WTC11 (cell line): Measurements from ENCODE around the gene FAM89B. TPM values are rescaled to one million over a fixed set of nuclear protein-coding genes. Genes with fewer than 3 reads are reported as not detected.

Experiments used
- ATAC-seq: fragments of 200-7000 bp; cut with Tn5 transposase; 2 replicates; pipeline ENCODE4 v1.10.0; 2021; ENCODE audit warnings: mild to moderate bottlenecking, moderate library complexity
- CTCF ChIA-PET: fragments of 300-600 bp; sonication (Branson Sonifier 250); formaldehyde crosslinking; loops from one replicate; lab custom pipeline; 2021; ENCODE audit warnings: antibody characterized with exemption; lab: Charles Lee
- POLR2A ChIA-PET: fragments of 350-600 bp; sonication (Branson Sonifier 250); formaldehyde crosslinking; loops from one replicate; lab custom pipeline; 2021; ENCODE audit warnings: antibody characterized with exemption; lab: Charles Lee
- DNase-seq: peaks from one replicate; pipeline ENCODE4 v3.0.0; 2021; ENCODE audit warnings: low spot score
- H3K27ac Mint-ChIP-seq: 2 replicates; pipeline ENCODE4 v1.8.0; 2021; ENCODE audit warnings: mixed read lengths
- H3K27me3 Mint-ChIP-seq: 2 replicates; pipeline ENCODE4 v1.8.0; 2021; ENCODE audit warnings: low read depth, mild to moderate bottlenecking, moderate library complexity, mixed read lengths
- H3K36me3 Mint-ChIP-seq: 2 replicates; pipeline ENCODE4 v1.8.0; 2021; ENCODE audit warnings: mixed read lengths
- H3K4me1 Mint-ChIP-seq: 2 replicates; pipeline ENCODE4 v1.8.0; 2022; ENCODE audit warnings: mixed read lengths
- H3K4me3 Mint-ChIP-seq: 2 replicates; pipeline ENCODE4 v1.8.0; 2021; ENCODE audit warnings: mild to moderate bottlenecking, moderate library complexity, mixed read lengths
- H3K9me3 Mint-ChIP-seq: 2 replicates; pipeline ENCODE4 v1.8.0; 2021; ENCODE audit warnings: mixed read lengths
- EMX1 ChIP-seq: fragments of 250-450 bp; sonication (Bioruptor Pico); IDR thresholded peaks from 2 replicates; pipeline ENCODE4 v1.8.0; 2021; ENCODE audit warnings: mild to moderate bottlenecking
- FOXP1 ChIP-seq: sonication (generic); formaldehyde crosslinking; IDR thresholded peaks from 2 replicates; pipeline ENCODE4 v1.8.0; 2022; ENCODE audit warnings: missing genetic modification reagents, mild to moderate bottlenecking, moderate library complexity, borderline replicate concordance
- IRF2 ChIP-seq: sonication (generic); formaldehyde crosslinking; IDR thresholded peaks from 2 replicates; pipeline ENCODE4 v1.8.0; 2022; ENCODE audit warnings: low read depth, missing genetic modification reagents, borderline replicate concordance
- MYBL2 ChIP-seq: sonication (generic); formaldehyde crosslinking; IDR thresholded peaks from 2 replicates; pipeline ENCODE4 v1.8.1; 2023; ENCODE audit warnings: mild to moderate bottlenecking, moderate library complexity, missing genetic modification reagents
- NFYB ChIP-seq: sonication (generic); formaldehyde crosslinking; conservative IDR thresholded peaks from 2 replicates; pipeline ENCODE4 v1.8.0; 2022; ENCODE audit warnings: low read depth, missing genetic modification reagents
- NR1H2 ChIP-seq: sonication (generic); formaldehyde crosslinking; IDR thresholded peaks from 2 replicates; pipeline ENCODE4 v1.9.0; 2021; ENCODE audit warnings: mild to moderate bottlenecking, moderate library complexity, missing genetic modification reagents
- SMAD3 ChIP-seq: sonication (generic); formaldehyde crosslinking; IDR thresholded peaks from 2 replicates; pipeline ENCODE4 v1.8.0; 2022; ENCODE audit warnings: missing genetic modification reagents, mild to moderate bottlenecking, borderline replicate concordance
- TP53 ChIP-seq: sonication (generic); formaldehyde crosslinking; IDR thresholded peaks from 2 replicates; pipeline ENCODE4 v1.8.1; 2023; ENCODE audit warnings: mild to moderate bottlenecking, missing genetic modification reagents
- ZBTB21 ChIP-seq: sonication (generic); formaldehyde crosslinking; IDR thresholded peaks from 2 replicates; pipeline ENCODE4 v1.8.1; 2023; ENCODE audit warnings: mild to moderate bottlenecking, missing genetic modification reagents, borderline replicate concordance
- ZNF317 ChIP-seq: sonication (generic); formaldehyde crosslinking; IDR thresholded peaks from 2 replicates; pipeline ENCODE4 v1.8.1; 2023; ENCODE audit warnings: low read depth, mild to moderate bottlenecking, moderate library complexity, missing genetic modification reagents, borderline replicate concordance
- ZNF416 ChIP-seq: fragments of 250-450 bp; sonication (Bioruptor Pico); IDR thresholded peaks from 2 replicates; pipeline ENCODE4 v1.9.0; 2021; ENCODE audit warnings: mild to moderate bottlenecking, inconsistent platforms
- total RNA-seq: library from RNA; stranded (reverse); gene quantifications from 3 replicates; pipeline ENCODE4 v1.2.3, GENCODE V29; 2021
- TF ChIP-seq, protein P1 (sequence below): sonication (generic); formaldehyde crosslinking; IDR thresholded peaks from 2 replicates; pipeline ENCODE4 v1.8.1; 2023; ENCODE audit warnings: mild to moderate bottlenecking, missing genetic modification reagents, moderate library complexity
- TF ChIP-seq, protein P2 (sequence below): sonication (generic); formaldehyde crosslinking; conservative IDR thresholded peaks from 2 replicates; pipeline ENCODE4 v1.8.1; 2022; ENCODE audit warnings: mild to moderate bottlenecking, missing genetic modification reagents
- TF ChIP-seq, protein P3 (sequence below): fragments of 250-450 bp; sonication (Bioruptor Pico); IDR thresholded peaks from 2 replicates; pipeline ENCODE4 v1.9.0; 2021; ENCODE audit warnings: moderate library complexity, mild to moderate bottlenecking, inconsistent platforms, borderline replicate concordance
- TF ChIP-seq, protein P4 (sequence below): sonication (generic); formaldehyde crosslinking; IDR thresholded peaks from 2 replicates; pipeline ENCODE4 v1.8.0; 2022; ENCODE audit warnings: mild to moderate bottlenecking, missing genetic modification reagents
- TF ChIP-seq, protein P5 (sequence below): sonication (generic); formaldehyde crosslinking; IDR thresholded peaks from 2 replicates; pipeline ENCODE4 v1.8.1; 2022; ENCODE audit warnings: mild to moderate bottlenecking, moderate library complexity, missing genetic modification reagents
- TF ChIP-seq, protein P6 (sequence below): sonication (generic); formaldehyde crosslinking; IDR thresholded peaks from 2 replicates; pipeline ENCODE4 v1.8.1; 2023; ENCODE audit warnings: mild to moderate bottlenecking, moderate library complexity, missing genetic modification reagents
- TF ChIP-seq, protein P7 (sequence below): sonication (generic); formaldehyde crosslinking; conservative IDR thresholded peaks from 2 replicates; pipeline ENCODE4 v1.8.1; 2023; ENCODE audit warnings: mild to moderate bottlenecking, low read depth, missing genetic modification reagents, moderate library complexity
- TF ChIP-seq, protein P8 (sequence below): sonication (generic); formaldehyde crosslinking; IDR thresholded peaks from 2 replicates; pipeline ENCODE4 v1.8.1; 2022; ENCODE audit warnings: low read depth, missing genetic modification reagents, borderline replicate concordance

Gene FAM89B
- total RNA-seq, 1 experiment from 2014 or later, result 13.3 TPM

DNA sequence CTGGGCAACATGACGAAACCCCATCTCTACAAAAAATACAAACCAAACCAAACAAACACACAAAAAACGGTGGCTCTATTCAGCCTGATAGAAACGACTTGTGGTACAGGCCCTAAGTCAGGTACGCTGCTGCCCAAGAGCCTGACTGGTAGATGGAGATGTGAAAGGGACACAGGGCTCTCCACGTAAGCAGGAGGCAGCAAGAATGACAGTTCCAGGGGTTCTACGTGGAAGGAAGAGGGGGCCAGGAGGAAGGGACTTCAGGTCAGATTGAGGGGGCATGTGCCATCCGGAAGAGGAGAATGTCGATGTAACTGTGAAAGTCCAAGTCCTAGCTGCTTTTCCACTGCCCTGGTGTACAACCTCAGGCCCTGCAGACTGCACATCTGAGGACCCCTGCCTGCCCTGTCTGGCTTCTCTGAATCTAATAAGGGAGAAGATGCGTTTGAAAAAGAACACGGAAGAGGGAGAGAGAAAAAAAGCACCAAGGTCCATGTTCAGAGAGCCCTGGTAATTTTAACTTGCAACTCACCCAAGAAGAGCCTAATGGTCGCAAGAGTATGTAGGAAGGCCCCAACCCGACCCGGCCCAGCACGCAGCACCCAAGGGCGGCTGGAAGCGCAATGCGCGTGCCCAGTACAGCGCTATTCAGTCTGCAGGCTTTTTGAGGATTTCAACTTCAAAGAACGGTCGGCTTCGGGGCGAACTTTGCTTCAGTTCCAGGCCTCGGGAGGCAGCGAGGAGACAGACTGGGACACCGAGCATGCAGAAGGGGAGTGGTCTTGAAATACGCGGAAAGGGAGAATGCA, 3.0 kb upstream of the FAM89B start:
- ATAC-seq, result peak; percentile 6
- TF ChIP-seq TP53 (CRISPR knock-in tag) (no peak), ZNF416 (CRISPR knock-in tag) (no peak), EMX1 (CRISPR knock-in tag) (peak; percentile 59; the same call in 1 of the 2 replicates), ZNF317 (CRISPR knock-in tag) (no peak), ZBTB21 (CRISPR knock-in tag) (0 out of 2 replicates have a peak, but pooled peaks have one; percentile 11)
- TF ChIP-seq, protein P1, sequence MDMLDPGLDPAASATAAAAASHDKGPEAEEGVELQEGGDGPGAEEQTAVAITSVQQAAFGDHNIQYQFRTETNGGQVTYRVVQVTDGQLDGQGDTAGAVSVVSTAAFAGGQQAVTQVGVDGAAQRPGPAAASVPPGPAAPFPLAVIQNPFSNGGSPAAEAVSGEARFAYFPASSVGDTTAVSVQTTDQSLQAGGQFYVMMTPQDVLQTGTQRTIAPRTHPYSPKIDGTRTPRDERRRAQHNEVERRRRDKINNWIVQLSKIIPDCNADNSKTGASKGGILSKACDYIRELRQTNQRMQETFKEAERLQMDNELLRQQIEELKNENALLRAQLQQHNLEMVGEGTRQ (CRISPR knock-in tag), result no peak
- peak overlapping the region; percentile 98 for H3K27ac Mint-ChIP-seq
- DNase-seq, result no peak
- H3K27me3 Mint-ChIP-seq, result no peaks in the 10 kb centered on the region; the same call in 1 of the 2 replicates
- POLR2A ChIA-PET, result interaction anchor here (1.0 to 1.5 kb wide), 6 partner anchors 9 to 61 kb away, joined by 3 to 10 read pairs (median 4); no protein-coding TSS in a partner anchor
- H3K36me3 Mint-ChIP-seq, result 0 out of 2 replicates have a peak, but pooled peaks cover 3% of the 10 kb centered on the region
- CTCF ChIA-PET, result interaction anchor here (0.7 to 6.1 kb wide), 17 partner anchors 9 to 483 kb away, joined by 3 to 270 read pairs (median 7); partner anchors contain the start of genes KCNK7, LTBP3, PCNX3 and SCYL1
- H3K9me3 Mint-ChIP-seq, result no peaks in the 10 kb centered on the region
- H3K4me1 Mint-ChIP-seq, result peaks cover 34% of the 10 kb centered on the region
- peak overlapping the region; percentile 99 for H3K4me3 Mint-ChIP-seq

DNA sequence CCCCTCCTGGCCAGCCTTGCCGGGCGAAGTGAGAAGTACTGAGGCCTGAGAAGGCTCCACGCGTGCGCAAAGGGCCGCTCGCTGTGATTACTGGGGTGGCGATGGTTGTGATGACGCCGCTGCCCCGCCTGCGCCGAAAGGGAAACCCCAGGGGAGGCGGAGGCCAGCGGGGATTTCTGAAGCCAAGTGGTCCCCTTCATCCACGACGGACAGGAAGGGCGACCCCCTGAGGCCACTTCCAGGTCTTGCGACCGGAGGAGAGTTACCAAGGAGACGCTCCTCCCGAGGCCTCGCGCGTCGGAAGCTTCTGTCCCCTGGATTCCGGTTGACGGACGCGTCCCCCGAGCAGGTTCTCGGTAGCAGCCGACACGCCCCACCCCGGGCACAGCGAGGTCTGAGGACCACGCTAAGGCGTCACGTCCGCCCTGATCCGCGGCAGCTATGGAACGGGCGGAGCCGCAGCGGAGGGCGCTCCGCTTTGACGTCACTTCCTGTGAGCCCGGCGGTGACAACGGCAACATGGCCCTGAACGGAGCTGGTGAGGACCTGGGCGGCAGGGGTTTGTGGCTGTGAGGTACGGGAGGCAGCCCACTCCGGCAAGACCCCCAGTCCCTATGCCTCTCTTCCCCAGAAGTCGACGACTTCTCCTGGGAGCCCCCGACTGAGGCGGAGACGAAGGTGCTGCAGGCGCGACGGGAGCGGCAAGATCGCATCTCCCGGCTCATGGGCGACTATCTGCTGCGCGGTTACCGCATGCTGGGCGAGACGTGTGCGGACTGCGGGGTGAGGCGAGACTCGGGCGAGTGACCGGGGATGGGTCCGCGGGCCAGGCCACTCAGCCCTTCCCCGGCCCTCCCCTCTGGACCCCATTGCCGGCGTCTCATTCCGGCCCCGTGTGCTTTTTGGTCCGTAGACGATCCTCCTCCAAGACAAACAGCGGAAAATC, 2.1 kb upstream of the FAM89B start, which contains the start of gene ZNRD2:
ZNRD2 (plus strand) TSS at position 505 of the 946 bp plus-strand sequence; CDS start at position 520, 15 bp downstream.
- H3K27me3 Mint-ChIP-seq, result peaks cover 7% of the 10 kb centered on the region
- ATAC-seq (peak; percentile 75), DNase-seq (peak; percentile 98)
- ChIA-PET POLR2A (interaction anchor here (1.0 to 1.5 kb wide), 8 partner anchors 10 to 62 kb away, joined by 3 to 10 read pairs (median 3); no protein-coding TSS in a partner anchor), CTCF (interaction anchor here (0.5 to 6.1 kb wide), 29 partner anchors 10 to 904 kb away, joined by 3 to 270 read pairs (median 4); partner anchors contain the start of genes FIBP, KCNK7, LTBP3 and MAP3K11)
- peak within 1 kb of the TSS; percentile 99 for H3K4me3 Mint-ChIP-seq
- peaks cover 41% of the 10 kb centered on the region for H3K4me1 Mint-ChIP-seq
- peak within 1 kb of the TSS; percentile 98 for H3K27ac Mint-ChIP-seq
- H3K36me3 Mint-ChIP-seq, result 0 out of 2 replicates have a peak, but pooled peaks cover 3% of the 10 kb centered on the region
- H3K9me3 Mint-ChIP-seq, result no peaks in the 10 kb centered on the region
- TF ChIP-seq MYBL2 (CRISPR knock-in tag), result peak; percentile 66; the same call in 1 of the 2 replicates
- TF ChIP-seq, protein P2, sequence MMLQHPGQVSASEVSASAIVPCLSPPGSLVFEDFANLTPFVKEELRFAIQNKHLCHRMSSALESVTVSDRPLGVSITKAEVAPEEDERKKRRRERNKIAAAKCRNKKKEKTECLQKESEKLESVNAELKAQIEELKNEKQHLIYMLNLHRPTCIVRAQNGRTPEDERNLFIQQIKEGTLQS (CRISPR knock-in tag), result no peak
- TF ChIP-seq SMAD3 (CRISPR knock-in tag), result peak; percentile 77; the same call in 1 of the 2 replicates
- TF ChIP-seq FOXP1 (CRISPR knock-in tag), result peak; percentile 85; the same call in 1 of the 2 replicates
- no peak for TF ChIP-seq IRF2 (CRISPR knock-in tag)
- TF ChIP-seq, protein P3, sequence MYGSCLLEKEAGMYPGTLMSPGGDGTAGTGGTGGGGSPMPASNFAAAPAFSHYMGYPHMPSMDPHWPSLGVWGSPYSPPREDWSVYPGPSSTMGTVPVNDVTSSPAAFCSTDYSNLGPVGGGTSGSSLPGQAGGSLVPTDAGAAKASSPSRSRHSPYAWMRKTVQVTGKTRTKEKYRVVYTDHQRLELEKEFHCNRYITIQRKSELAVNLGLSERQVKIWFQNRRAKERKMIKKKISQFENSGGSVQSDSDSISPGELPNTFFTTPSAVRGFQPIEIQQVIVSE, result no peak
- TF ChIP-seq, protein P4, sequence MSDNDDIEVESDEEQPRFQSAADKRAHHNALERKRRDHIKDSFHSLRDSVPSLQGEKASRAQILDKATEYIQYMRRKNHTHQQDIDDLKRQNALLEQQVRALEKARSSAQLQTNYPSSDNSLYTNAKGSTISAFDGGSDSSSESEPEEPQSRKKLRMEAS (CRISPR knock-in tag), result peak; percentile 85
- peak; percentile 12; the same call in 1 of the 2 replicates for TF ChIP-seq NFYB (CRISPR knock-in tag)
- TF ChIP-seq NR1H2 (CRISPR knock-in tag), result no peak
- TF ChIP-seq, protein P5, sequence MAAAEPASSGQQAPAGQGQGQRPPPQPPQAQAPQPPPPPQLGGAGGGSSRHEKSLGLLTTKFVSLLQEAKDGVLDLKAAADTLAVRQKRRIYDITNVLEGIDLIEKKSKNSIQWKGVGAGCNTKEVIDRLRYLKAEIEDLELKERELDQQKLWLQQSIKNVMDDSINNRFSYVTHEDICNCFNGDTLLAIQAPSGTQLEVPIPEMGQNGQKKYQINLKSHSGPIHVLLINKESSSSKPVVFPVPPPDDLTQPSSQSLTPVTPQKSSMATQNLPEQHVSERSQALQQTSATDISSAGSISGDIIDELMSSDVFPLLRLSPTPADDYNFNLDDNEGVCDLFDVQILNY (CRISPR knock-in tag), result peak; percentile 69; the same call in 1 of the 2 replicates
- TF ChIP-seq, protein P6, sequence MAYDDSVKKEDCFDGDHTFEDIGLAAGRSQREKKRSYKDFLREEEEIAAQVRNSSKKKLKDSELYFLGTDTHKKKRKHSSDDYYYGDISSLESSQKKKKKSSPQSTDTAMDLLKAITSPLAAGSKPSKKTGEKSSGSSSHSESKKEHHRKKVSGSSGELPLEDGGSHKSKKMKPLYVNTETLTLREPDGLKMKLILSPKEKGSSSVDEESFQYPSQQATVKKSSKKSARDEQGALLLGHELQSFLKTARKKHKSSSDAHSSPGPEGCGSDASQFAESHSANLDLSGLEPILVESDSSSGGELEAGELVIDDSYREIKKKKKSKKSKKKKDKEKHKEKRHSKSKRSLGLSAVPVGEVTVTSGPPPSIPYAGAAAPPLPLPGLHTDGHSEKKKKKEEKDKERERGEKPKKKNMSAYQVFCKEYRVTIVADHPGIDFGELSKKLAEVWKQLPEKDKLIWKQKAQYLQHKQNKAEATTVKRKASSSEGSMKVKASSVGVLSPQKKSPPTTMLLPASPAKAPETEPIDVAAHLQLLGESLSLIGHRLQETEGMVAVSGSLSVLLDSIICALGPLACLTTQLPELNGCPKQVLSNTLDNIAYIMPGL (CRISPR knock-in tag), result peak; percentile 95
- TF ChIP-seq, protein P7, sequence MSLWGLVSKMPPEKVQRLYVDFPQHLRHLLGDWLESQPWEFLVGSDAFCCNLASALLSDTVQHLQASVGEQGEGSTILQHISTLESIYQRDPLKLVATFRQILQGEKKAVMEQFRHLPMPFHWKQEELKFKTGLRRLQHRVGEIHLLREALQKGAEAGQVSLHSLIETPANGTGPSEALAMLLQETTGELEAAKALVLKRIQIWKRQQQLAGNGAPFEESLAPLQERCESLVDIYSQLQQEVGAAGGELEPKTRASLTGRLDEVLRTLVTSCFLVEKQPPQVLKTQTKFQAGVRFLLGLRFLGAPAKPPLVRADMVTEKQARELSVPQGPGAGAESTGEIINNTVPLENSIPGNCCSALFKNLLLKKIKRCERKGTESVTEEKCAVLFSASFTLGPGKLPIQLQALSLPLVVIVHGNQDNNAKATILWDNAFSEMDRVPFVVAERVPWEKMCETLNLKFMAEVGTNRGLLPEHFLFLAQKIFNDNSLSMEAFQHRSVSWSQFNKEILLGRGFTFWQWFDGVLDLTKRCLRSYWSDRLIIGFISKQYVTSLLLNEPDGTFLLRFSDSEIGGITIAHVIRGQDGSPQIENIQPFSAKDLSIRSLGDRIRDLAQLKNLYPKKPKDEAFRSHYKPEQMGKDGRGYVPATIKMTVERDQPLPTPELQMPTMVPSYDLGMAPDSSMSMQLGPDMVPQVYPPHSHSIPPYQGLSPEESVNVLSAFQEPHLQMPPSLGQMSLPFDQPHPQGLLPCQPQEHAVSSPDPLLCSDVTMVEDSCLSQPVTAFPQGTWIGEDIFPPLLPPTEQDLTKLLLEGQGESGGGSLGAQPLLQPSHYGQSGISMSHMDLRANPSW (CRISPR knock-in tag), result no peak
- TF ChIP-seq, protein P8, sequence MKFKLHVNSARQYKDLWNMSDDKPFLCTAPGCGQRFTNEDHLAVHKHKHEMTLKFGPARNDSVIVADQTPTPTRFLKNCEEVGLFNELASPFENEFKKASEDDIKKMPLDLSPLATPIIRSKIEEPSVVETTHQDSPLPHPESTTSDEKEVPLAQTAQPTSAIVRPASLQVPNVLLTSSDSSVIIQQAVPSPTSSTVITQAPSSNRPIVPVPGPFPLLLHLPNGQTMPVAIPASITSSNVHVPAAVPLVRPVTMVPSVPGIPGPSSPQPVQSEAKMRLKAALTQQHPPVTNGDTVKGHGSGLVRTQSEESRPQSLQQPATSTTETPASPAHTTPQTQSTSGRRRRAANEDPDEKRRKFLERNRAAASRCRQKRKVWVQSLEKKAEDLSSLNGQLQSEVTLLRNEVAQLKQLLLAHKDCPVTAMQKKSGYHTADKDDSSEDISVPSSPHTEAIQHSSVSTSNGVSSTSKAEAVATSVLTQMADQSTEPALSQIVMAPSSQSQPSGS (CRISPR knock-in tag), result no peak
